IMR-90 (cell line): ENCODE results near the gene CEP41. TPM values are rescaled to one million over a fixed set of nuclear protein-coding genes. Genes with fewer than 3 reads are reported as not detected.

Experiments used
- ATAC-seq: fragments of 200-7000 bp; cut with Tn5 transposase; 2 replicates; pipeline ENCODE4 v1.9.1; 2020; ENCODE audit warnings: low read depth, mild to moderate bottlenecking, moderate library complexity
- BruUV-seq: library from RNA; stranded (reverse); fragments of 400-500 nt; replicated peaks from 2 replicates; lab custom pipeline; 2021; lab: Mats Ljungman, UMichigan
- CTCF ChIA-PET: fragments of 300-600 bp; formaldehyde crosslinking; extraction: SDS; loops from one replicate; lab custom pipeline; 2021; ENCODE audit warnings: antibody characterized with exemption; lab: Yijun Ruan, JAX
- POLR2A ChIA-PET: fragments of 300-600 bp; sonication (Branson Sonifier 250); formaldehyde crosslinking; loops from one replicate; lab custom pipeline; 2022; ENCODE audit warnings: antibody characterized with exemption; ENCODE audit not compliant: unreplicated experiment; lab: Charles Lee
- DNase-seq: peaks from one replicate; pipeline ENCODE4 v3.0.0; 2013
- H2AFZ ChIP-seq: replicated peaks from 2 replicates; pipeline ENCODE3; 2013; ENCODE audit warnings: low read length, mild to moderate bottlenecking; ENCODE audit not compliant: poor library complexity
- H2AK5ac ChIP-seq: 2 replicates; pipeline ENCODE4 v1.6.1; 2013; ENCODE audit warnings: low read depth, low read length, inconsistent platforms
- H2AK9ac ChIP-seq: replicated peaks from 2 replicates; pipeline ENCODE3; 2013; ENCODE audit warnings: mild to moderate bottlenecking, low read depth, low read length, moderate library complexity; ENCODE audit not compliant: poor library complexity
- H2BK120ac ChIP-seq: 2 replicates; pipeline ENCODE4 v1.6.1; 2013; ENCODE audit warnings: low read depth, low read length, inconsistent platforms
- H2BK15ac ChIP-seq: 3 replicates; pipeline ENCODE4 v1.6.1; 2013; ENCODE audit warnings: low read depth, low read length, inconsistent platforms
- H2BK20ac ChIP-seq: 2 replicates; pipeline ENCODE4 v1.6.1; 2013; ENCODE audit warnings: low read depth, mild to moderate bottlenecking, inconsistent platforms, low read length, moderate library complexity
- H2BK5ac ChIP-seq: 2 replicates; pipeline ENCODE4 v1.6.1; 2013; ENCODE audit warnings: mild to moderate bottlenecking, low read depth, low read length, inconsistent platforms; ENCODE audit not compliant: poor library complexity, severe bottlenecking
- H3K14ac ChIP-seq: replicated peaks from 2 replicates; pipeline ENCODE4 v1.6.1; 2013; ENCODE audit warnings: low read depth, low read length, inconsistent platforms
- H3K18ac ChIP-seq: 2 replicates; pipeline ENCODE4 v1.6.1; 2013; ENCODE audit warnings: low read depth, low read length, control low read depth
- H3K23ac ChIP-seq: 2 replicates; pipeline ENCODE4 v1.6.1; 2013; ENCODE audit warnings: low read depth, low read length, inconsistent platforms
- H3K27ac ChIP-seq: 2 replicates; pipeline ENCODE4 v1.5.1; 2013; ENCODE audit warnings: mild to moderate bottlenecking, control low read depth, low read length; ENCODE audit not compliant: insufficient read depth
- H3K27me3 ChIP-seq: 2 replicates; pipeline ENCODE4 v1.6.1; 2013; ENCODE audit warnings: low read length; ENCODE audit not compliant: control insufficient read depth, insufficient read depth
- H3K36me3 ChIP-seq: 2 replicates; pipeline ENCODE4 v1.6.1; 2013; ENCODE audit warnings: low read length, mixed read lengths; ENCODE audit not compliant: control insufficient read depth, insufficient read depth
- H3K4ac ChIP-seq: 2 replicates; pipeline ENCODE4 v1.6.1; 2013; ENCODE audit warnings: low read depth, low read length, inconsistent platforms
- H3K4me1 ChIP-seq: 2 replicates; pipeline ENCODE4 v1.6.1; 2013; ENCODE audit warnings: low read length, mixed read lengths; ENCODE audit not compliant: control insufficient read depth, insufficient read depth
- H3K4me2 ChIP-seq: 2 replicates; pipeline ENCODE4 v1.6.1; 2013; ENCODE audit warnings: low read depth, mild to moderate bottlenecking, control low read depth, low read length, moderate library complexity
- H3K4me3 ChIP-seq: 2 replicates; pipeline ENCODE4 v1.5.1; 2013; ENCODE audit warnings: low read depth, mild to moderate bottlenecking, control low read depth, low read length, moderate library complexity; ENCODE audit not compliant: insufficient read depth
- H3K56ac ChIP-seq: 2 replicates; pipeline ENCODE4 v1.6.1; 2013; ENCODE audit warnings: low read length, inconsistent platforms; ENCODE audit not compliant: insufficient read depth; ENCODE audit errors: extremely low read depth
- H3K79me1 ChIP-seq, 2 experiments: 2 replicates each; pipeline ENCODE4 v1.6.1; 2013; ENCODE audit warnings: low read length in 2 of 2, inconsistent platforms in 1 of 2, low read depth in 1 of 2
- H3K9ac ChIP-seq: 2 replicates; pipeline ENCODE4 v1.6.1; 2013; ENCODE audit warnings: low read depth, low read length, control low read depth
- H3K9me1 ChIP-seq: 2 replicates; pipeline ENCODE4 v1.6.1; 2013; ENCODE audit warnings: low read length, inconsistent platforms; ENCODE audit not compliant: insufficient read depth
- H3K9me3 ChIP-seq: 2 replicates; pipeline ENCODE4 v1.6.1; 2013; ENCODE audit warnings: low read length; ENCODE audit not compliant: control insufficient read depth, insufficient read depth
- H4K20me1 ChIP-seq: 2 replicates; pipeline ENCODE4 v1.6.1; 2013; ENCODE audit warnings: low read length, inconsistent platforms; ENCODE audit not compliant: insufficient read depth
- H4K5ac ChIP-seq: 2 replicates; pipeline ENCODE4 v1.6.1; 2013; ENCODE audit warnings: mild to moderate bottlenecking, low read depth, low read length, control low read depth
- H4K8ac ChIP-seq, 2 experiments: 2 replicates each; pipeline ENCODE4 v1.6.1; 2013; ENCODE audit warnings: low read depth in 2 of 2, low read length in 2 of 2, control low read depth in 1 of 2, inconsistent platforms in 1 of 2
- H4K91ac ChIP-seq: 2 replicates; pipeline ENCODE4 v1.6.1; 2013; ENCODE audit warnings: low read depth, low read length, inconsistent platforms; ENCODE audit not compliant: insufficient read depth
- CEBPB ChIP-seq: IDR thresholded peaks from 2 replicates; pipeline ENCODE4 v1.6.1; 2012; ENCODE audit warnings: low read depth, low read length, improper control_type of control experiment
- CHD1 ChIP-seq: IDR thresholded peaks from 2 replicates; pipeline ENCODE4 v1.6.1; 2012; ENCODE audit warnings: low read depth, low read length, improper control_type of control experiment
- FOS ChIP-seq: fragments of 150-350 bp; IDR thresholded peaks from 2 replicates; pipeline ENCODE4 v1.6.1; 2016; ENCODE audit warnings: low read depth, low read length
- MAFK ChIP-seq: IDR thresholded peaks from 2 replicates; pipeline ENCODE4 v1.6.1; 2012; ENCODE audit warnings: low read depth, low read length, improper control_type of control experiment
- MAZ ChIP-seq: IDR thresholded peaks from 2 replicates; pipeline ENCODE4 v1.6.1; 2012; ENCODE audit warnings: low read depth, mild to moderate bottlenecking, low read length, improper control_type of control experiment, moderate library complexity, borderline replicate concordance
- MXI1 ChIP-seq: IDR thresholded peaks from 2 replicates; pipeline ENCODE4 v1.6.1; 2012; ENCODE audit warnings: low read depth, mild to moderate bottlenecking, low read length, moderate library complexity, borderline replicate concordance
- NFE2L2 ChIP-seq: fragments of 150-350 bp; IDR thresholded peaks from 2 replicates; pipeline ENCODE4 v1.6.1; 2016; ENCODE audit warnings: low read depth, mild to moderate bottlenecking, low read length
- POLR2A ChIP-seq: IDR thresholded peaks from 2 replicates; pipeline ENCODE4 v1.6.1; 2012; ENCODE audit warnings: mild to moderate bottlenecking, low read depth, low read length
- RCOR1 ChIP-seq: IDR thresholded peaks from 2 replicates; pipeline ENCODE4 v1.6.1; 2012; ENCODE audit warnings: mild to moderate bottlenecking, low read length, improper control_type of control experiment; ENCODE audit not compliant: insufficient replicate concordance
- WGBS, 2 experiments: methylation state at CpG; one replicate each; pipeline versions ENCODE4 v1.1.5 to v1.1.7; 2013; ENCODE audit warnings: missing lambda C conversion rate in 2 of 2; ENCODE audit not compliant: insufficient read length in 1 of 2; ENCODE audit errors: extremely low coverage in 2 of 2; 5-methylcytosine and 5-hydroxymethylcytosine counted together
- dilution Hi-C: fragments of 300-500 bp; cut with HindIII; formaldehyde crosslinking; loops from one replicate; pipeline ENCODE4 v1.14.3; 2018; ENCODE audit warnings: low sequenced_read_pairs; ENCODE audit not compliant: unreplicated experiment
- in situ Hi-C: fragments of 300-500 bp; cut with MboI; formaldehyde crosslinking; loops from 3 replicates; pipeline ENCODE4 v1.14.3; 2019; ENCODE audit warnings: low sequenced_read_pairs, inconsistent platforms, mixed read lengths
- intact Hi-C: fragments of 100-400 bp; cut with micrococcal nuclease; formaldehyde crosslinking; loops from 2 replicates; pipeline ENCODE4 v1.10.0; 2022
- polyA plus RNA-seq, 3 experiments: library from polyadenylated mRNA; depleted of rRNA; stranded (reverse); fragments of >200 nt; gene quantifications; 2 replicates each; pipeline ENCODE4 v1.2.3, GENCODE V29; 2012; ENCODE audit warnings: low replicate concordance in 1 of 3
- total RNA-seq: library from RNA; depleted of rRNA; stranded (reverse); fragments of >200 nt; gene quantifications from 2 replicates; pipeline ENCODE4 v1.2.3, GENCODE V29; 2012
- TF ChIP-seq, protein P1 (sequence below): fragments of 150-350 bp; IDR thresholded peaks from 2 replicates; pipeline ENCODE4 v1.6.1; 2017; ENCODE audit warnings: mild to moderate bottlenecking, antibody characterized with exemption, low read length, low read depth
- TF ChIP-seq, protein P2 (sequence below): fragments of 150-350 bp; IDR thresholded peaks from 2 replicates; pipeline ENCODE4 v1.6.1; 2016; ENCODE audit warnings: low read depth, mild to moderate bottlenecking, low read length, moderate library complexity, borderline replicate concordance

The CEP41 gene
- total and polyA plus RNA-seq, 2 of the 4 experiments (the other 2 are of a cell fraction): 12.2 to 21.9 TPM

DNA sequence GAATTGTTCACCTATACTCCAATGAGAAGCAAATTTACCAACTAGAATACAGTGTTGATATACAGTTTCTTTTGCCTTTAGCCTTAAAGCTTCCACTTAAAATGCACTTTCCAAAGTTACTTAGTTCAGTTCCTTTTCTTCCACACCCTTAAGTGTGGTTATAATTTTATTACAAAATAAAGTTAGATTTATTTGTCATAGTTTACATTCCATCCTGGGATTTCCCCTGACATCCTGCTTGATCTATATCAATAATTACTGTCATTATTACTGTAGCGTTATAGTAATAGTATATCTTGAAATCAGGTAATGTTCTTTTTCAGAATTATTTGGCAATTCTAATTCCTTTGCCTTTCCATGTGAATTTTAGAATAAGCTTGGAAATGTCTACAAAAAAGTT is 27.8 kb upstream of the CEP41 start:
- TF ChIP-seq FOS: no peak
- TF ChIP-seq MAZ: no peak
- TF ChIP-seq MAFK: no peak
- TF ChIP-seq POLR2A: no peak
- TF ChIP-seq RCOR1: no peak
- TF ChIP-seq MXI1: no peak
- TF ChIP-seq, protein P1, sequence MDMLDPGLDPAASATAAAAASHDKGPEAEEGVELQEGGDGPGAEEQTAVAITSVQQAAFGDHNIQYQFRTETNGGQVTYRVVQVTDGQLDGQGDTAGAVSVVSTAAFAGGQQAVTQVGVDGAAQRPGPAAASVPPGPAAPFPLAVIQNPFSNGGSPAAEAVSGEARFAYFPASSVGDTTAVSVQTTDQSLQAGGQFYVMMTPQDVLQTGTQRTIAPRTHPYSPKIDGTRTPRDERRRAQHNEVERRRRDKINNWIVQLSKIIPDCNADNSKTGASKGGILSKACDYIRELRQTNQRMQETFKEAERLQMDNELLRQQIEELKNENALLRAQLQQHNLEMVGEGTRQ: no peak
- TF ChIP-seq CEBPB: no peak
- TF ChIP-seq, protein P2, sequence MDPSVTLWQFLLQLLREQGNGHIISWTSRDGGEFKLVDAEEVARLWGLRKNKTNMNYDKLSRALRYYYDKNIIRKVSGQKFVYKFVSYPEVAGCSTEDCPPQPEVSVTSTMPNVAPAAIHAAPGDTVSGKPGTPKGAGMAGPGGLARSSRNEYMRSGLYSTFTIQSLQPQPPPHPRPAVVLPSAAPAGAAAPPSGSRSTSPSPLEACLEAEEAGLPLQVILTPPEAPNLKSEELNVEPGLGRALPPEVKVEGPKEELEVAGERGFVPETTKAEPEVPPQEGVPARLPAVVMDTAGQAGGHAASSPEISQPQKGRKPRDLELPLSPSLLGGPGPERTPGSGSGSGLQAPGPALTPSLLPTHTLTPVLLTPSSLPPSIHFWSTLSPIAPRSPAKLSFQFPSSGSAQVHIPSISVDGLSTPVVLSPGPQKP: no peak
- TF ChIP-seq NFE2L2: no peak
- TF ChIP-seq CHD1: no peak
- peaks cover 4% of the 10 kb centered on the region for H3K27me3 ChIP-seq
- H2BK120ac ChIP-seq: no peak overlapping the region
- no peak overlapping the region for H3K18ac ChIP-seq
- no peak overlapping the region for H2BK15ac ChIP-seq
- H4K5ac ChIP-seq: no peak overlapping the region
- no peak overlapping the region for H2BK20ac ChIP-seq
- no peak for DNase-seq
- no peak overlapping the region for H2BK5ac ChIP-seq
- H3K79me1 ChIP-seq: no peaks in the 10 kb centered on the region
- no peak overlapping the region for H2AFZ ChIP-seq
- H3K56ac ChIP-seq: no peak overlapping the region
- H4K20me1 ChIP-seq: no peaks in the 10 kb centered on the region
- no peak overlapping the region for H3K9ac ChIP-seq
- dilution Hi-C loops: no loop called here
- in situ Hi-C loops: no loop called here
- H3K4me1 ChIP-seq: no peaks in the 10 kb centered on the region
- H3K36me3 ChIP-seq: no peaks in the 10 kb centered on the region
- no peak overlapping the region for H4K91ac ChIP-seq
- ChIA-PET POLR2A (no interaction called here), CTCF (no interaction called here)
- H3K27ac ChIP-seq: no peak overlapping the region
- H2AK9ac ChIP-seq: no peak overlapping the region
- H3K4me2 ChIP-seq: no peak overlapping the region
- no peak for ATAC-seq
- H3K4me3 ChIP-seq: no peak overlapping the region
- H3K23ac ChIP-seq: no peak overlapping the region
- no peak overlapping the region for H3K14ac ChIP-seq
- no peak overlapping the region for H4K8ac ChIP-seq
- intact Hi-C loops: no loop called here
- H3K9me3 ChIP-seq: no peaks in the 10 kb centered on the region
- H2AK5ac ChIP-seq: no peak overlapping the region
- BruUV-seq: no TSS peak
- no peaks in the 10 kb centered on the region for H3K9me1 ChIP-seq
- H3K4ac ChIP-seq: no peak overlapping the region
- no CpG with 5 or more reads among the region's 1 CpG for whole genome bisulfite sequencing, 2 experiments
